WTC11 (cell line): ENCODE measurements around the gene SPNS2. TPM values are rescaled to one million over a fixed set of nuclear protein-coding genes. Genes with fewer than 3 reads are reported as not detected.

Experiments
- ATAC-seq: fragments of 200-7000 bp; cut with Tn5 transposase; 2 replicates; pipeline ENCODE4 v1.10.0; 2021; ENCODE audit warnings: mild to moderate bottlenecking, moderate library complexity
- CTCF ChIA-PET: fragments of 300-600 bp; sonication (Branson Sonifier 250); formaldehyde crosslinking; loops from one replicate; lab custom pipeline; 2021; ENCODE audit warnings: antibody characterized with exemption; lab: Charles Lee
- POLR2A ChIA-PET: fragments of 350-600 bp; sonication (Branson Sonifier 250); formaldehyde crosslinking; loops from one replicate; lab custom pipeline; 2021; ENCODE audit warnings: antibody characterized with exemption; lab: Charles Lee
- DNase-seq: peaks from one replicate; pipeline ENCODE4 v3.0.0; 2021; ENCODE audit warnings: low spot score
- H3K27ac Mint-ChIP-seq: 2 replicates; pipeline ENCODE4 v1.8.0; 2021; ENCODE audit warnings: mixed read lengths
- H3K27me3 Mint-ChIP-seq: 2 replicates; pipeline ENCODE4 v1.8.0; 2021; ENCODE audit warnings: low read depth, mild to moderate bottlenecking, moderate library complexity, mixed read lengths
- H3K36me3 Mint-ChIP-seq: 2 replicates; pipeline ENCODE4 v1.8.0; 2021; ENCODE audit warnings: mixed read lengths
- H3K4me1 Mint-ChIP-seq: 2 replicates; pipeline ENCODE4 v1.8.0; 2022; ENCODE audit warnings: mixed read lengths
- H3K4me3 Mint-ChIP-seq: 2 replicates; pipeline ENCODE4 v1.8.0; 2021; ENCODE audit warnings: mild to moderate bottlenecking, moderate library complexity, mixed read lengths
- H3K9me3 Mint-ChIP-seq: 2 replicates; pipeline ENCODE4 v1.8.0; 2021; ENCODE audit warnings: mixed read lengths
- ARID4B ChIP-seq: sonication (generic); formaldehyde crosslinking; IDR thresholded peaks from 2 replicates; pipeline ENCODE4 v1.8.0; 2023; ENCODE audit warnings: missing genetic modification reagents, mild to moderate bottlenecking, borderline replicate concordance
- ATF6 ChIP-seq: sonication (generic); formaldehyde crosslinking; IDR thresholded peaks from 2 replicates; pipeline ENCODE4 v1.8.1; 2023; ENCODE audit warnings: mild to moderate bottlenecking, missing genetic modification reagents
- CREB1 ChIP-seq: sonication (generic); formaldehyde crosslinking; IDR thresholded peaks from 2 replicates; pipeline ENCODE4 v1.8.0; 2023; ENCODE audit warnings: mild to moderate bottlenecking, missing genetic modification reagents
- E2F1 ChIP-seq: sonication (generic); formaldehyde crosslinking; IDR thresholded peaks from 2 replicates; pipeline ENCODE4 v1.8.0; 2022; ENCODE audit warnings: mild to moderate bottlenecking, missing genetic modification reagents
- ELF4 ChIP-seq: sonication (generic); formaldehyde crosslinking; IDR thresholded peaks from 2 replicates; pipeline ENCODE4 v1.8.1; 2022; ENCODE audit warnings: low read depth, mild to moderate bottlenecking, moderate library complexity, missing genetic modification reagents
- ESRRA ChIP-seq: sonication (generic); formaldehyde crosslinking; IDR thresholded peaks from 2 replicates; pipeline ENCODE4 v1.8.1; 2022; ENCODE audit warnings: mild to moderate bottlenecking, missing genetic modification reagents, borderline replicate concordance
- FOXJ3 ChIP-seq: sonication (generic); formaldehyde crosslinking; IDR thresholded peaks from 2 replicates; pipeline ENCODE4 v1.9.0; 2021; ENCODE audit warnings: missing genetic modification reagents, mild to moderate bottlenecking, borderline replicate concordance
- GABPB1 ChIP-seq: sonication (generic); formaldehyde crosslinking; IDR thresholded peaks from 2 replicates; pipeline ENCODE4 v1.8.1; 2023; ENCODE audit warnings: mild to moderate bottlenecking, missing genetic modification reagents
- JAZF1 ChIP-seq: fragments of 250-450 bp; sonication (Bioruptor Pico); IDR thresholded peaks from 2 replicates; pipeline ENCODE4 v1.9.0; 2021; ENCODE audit warnings: moderate library complexity, mild to moderate bottlenecking, inconsistent platforms
- MXD4 ChIP-seq: fragments of 250-450 bp; sonication (Bioruptor Pico); IDR thresholded peaks from 2 replicates; pipeline ENCODE4 v1.8.0; 2021; ENCODE audit warnings: mild to moderate bottlenecking, moderate library complexity, borderline replicate concordance
- NR1H2 ChIP-seq: sonication (generic); formaldehyde crosslinking; IDR thresholded peaks from 2 replicates; pipeline ENCODE4 v1.9.0; 2021; ENCODE audit warnings: mild to moderate bottlenecking, moderate library complexity, missing genetic modification reagents
- NR2C2 ChIP-seq: sonication (generic); formaldehyde crosslinking; IDR thresholded peaks from 2 replicates; pipeline ENCODE4 v1.8.0; 2022; ENCODE audit warnings: mild to moderate bottlenecking, missing genetic modification reagents
- PRRX2 ChIP-seq: fragments of 250-450 bp; sonication (Bioruptor Pico); IDR thresholded peaks from 2 replicates; pipeline ENCODE4 v1.8.0; 2021; ENCODE audit warnings: mild to moderate bottlenecking
- SMAD4 ChIP-seq: sonication (generic); formaldehyde crosslinking; IDR thresholded peaks from 2 replicates; pipeline ENCODE4 v1.8.0; 2022; ENCODE audit warnings: mild to moderate bottlenecking, missing genetic modification reagents
- ZNF281 ChIP-seq: sonication (generic); formaldehyde crosslinking; IDR thresholded peaks from 2 replicates; pipeline ENCODE4 v1.8.0; 2023; ENCODE audit warnings: mild to moderate bottlenecking, missing genetic modification reagents
- ZNF512 ChIP-seq: sonication (generic); formaldehyde crosslinking; IDR thresholded peaks from 2 replicates; pipeline ENCODE4 v1.8.1; 2022; ENCODE audit warnings: missing genetic modification reagents, borderline replicate concordance
- total RNA-seq: library from RNA; stranded (reverse); gene quantifications from 3 replicates; pipeline ENCODE4 v1.2.3, GENCODE V29; 2021

SPNS2 gene
- total RNA-seq, 1 experiment from 2014 or later, result 0.87 TPM

GRCh38 chr17:4512156-4513112, 13.8 kb downstream of the SPNS2 start:
- H3K9me3 Mint-ChIP-seq, result no peaks in the 10 kb centered on the region
- no peak for ATAC-seq

More at GRCh38 chr17:4512156-4513112, 13.8 kb downstream of the SPNS2 start:
- Mint-ChIP-seq H3K27me3 (peaks cover 20% of the 10 kb centered on the region), H3K4me1 (peaks cover 7% of the 10 kb centered on the region), H3K27ac (no peak overlapping the region), H3K36me3 (no peaks in the 10 kb centered on the region), H3K4me3 (no peak overlapping the region)
- DNase-seq, result no peak
- ChIA-PET POLR2A (interaction anchor here (1.6 kb wide), 1 partner anchor 24 kb away, joined by 3 read pairs; no protein-coding TSS in a partner anchor), CTCF (interaction anchor here (1.8 kb wide), 1 partner anchor 12 kb away, joined by 5 read pairs; no protein-coding TSS in a partner anchor)
- no peak for TF ChIP-seq MXD4 (CRISPR knock-in tag)
- TF ChIP-seq FOXJ3 (CRISPR knock-in tag), result no peak
- no peak for TF ChIP-seq ATF6
- no peak for TF ChIP-seq ELF4
- no peak for TF ChIP-seq ESRRA (CRISPR knock-in tag)
- no peak for TF ChIP-seq ZNF512 (CRISPR knock-in tag)
- TF ChIP-seq ARID4B (CRISPR knock-in tag), result no peak
- no peak for TF ChIP-seq JAZF1
- no peak for TF ChIP-seq NR1H2
- no peak for TF ChIP-seq PRRX2
- no peak for TF ChIP-seq GABPB1
- TF ChIP-seq NR2C2 (CRISPR knock-in tag), result no peak
- TF ChIP-seq ZNF281 (CRISPR knock-in tag), result no peak
- TF ChIP-seq E2F1, result no peak
- no peak for TF ChIP-seq CREB1
- no peak for TF ChIP-seq SMAD4 (CRISPR knock-in tag)
